Esophagus muscularis mucosa (tissue), 4 donors: ENCODE results near the gene CNPY3.

ENCODE experiments used
- CTCF ChIP-seq, 3 experiments: fragments of 200-600 bp in 2 of 3; fragments of 450-650 bp in 1 of 3; sonication (generic) in 2 of 3; IDR thresholded peaks; one replicate each; pipeline ENCODE4 v1.5.1; 2017 to 2019; ENCODE audit warnings: antibody characterized with exemption in 3 of 3, mild to moderate bottlenecking in 2 of 3, moderate library complexity in 1 of 3
- EP300 ChIP-seq: sonication (generic); formaldehyde crosslinking; IDR thresholded peaks from one replicate; pipeline ENCODE4 v1.6.1; 2017; ENCODE audit warnings: antibody characterized with exemption
- POLR2A ChIP-seq: fragments of 450-650 bp; IDR thresholded peaks from one replicate; pipeline ENCODE4 v1.6.1; 2017; ENCODE audit warnings: antibody characterized with exemption, moderate library complexity, mild to moderate bottlenecking, low read depth

- TF ChIP-seq EP300 (no peak), CTCF (IDR thresholded peaks at IDR 0.05) (no peak), POLR2A (no peak)
Observed at GRCh38 chr6:42904467-42904866, 24.8 kb upstream of the CNPY3 start.
